Left lung (tissue), 10 donors: ENCODE results near the gene MED16. TPM values are rescaled to one million over a fixed set of nuclear protein-coding genes. Genes with fewer than 3 reads are reported as not detected.

Experiments
- ATAC-seq: fragments of 200-7000 bp; cut with Tn5 transposase; one replicate; pipeline ENCODE4 v1.9.1; 2020; ENCODE audit warnings: moderate library complexity
- DNase-seq, 4 donors: peaks; one replicate each; pipeline ENCODE4 v3.0.0-alpha.2; 2013 to 2020
- H3K27ac ChIP-seq, 2 donors: fragments of 200-600 bp; sonication (generic) in 1 of 2; one replicate each; pipeline versions ENCODE4 v1.5.0 to v1.8.0; 2020 to 2021
- H3K27me3 ChIP-seq, 2 donors: fragments of 200-600 bp; sonication (generic) in 1 of 2; one replicate each; pipeline versions ENCODE4 v1.5.0 to v1.8.0; 2020 to 2021
- H3K36me3 ChIP-seq, 2 donors: fragments of 200-600 bp; sonication (generic) in 1 of 2; one replicate each; pipeline versions ENCODE4 v1.5.0 to v1.8.0; 2020 to 2021
- H3K4me1 ChIP-seq, 2 donors: fragments of 200-600 bp; one replicate each; pipeline ENCODE4 v1.8.0; 2021
- H3K4me3 ChIP-seq, 2 donors: fragments of 200-600 bp; sonication (generic) in 1 of 2; one replicate each; pipeline versions ENCODE4 v1.5.0 to v1.8.0; 2020 to 2021; ENCODE audit warnings: mild to moderate bottlenecking in 1 of 2
- H3K9me3 ChIP-seq, 2 donors: fragments of 200-600 bp; sonication (generic) in 1 of 2; one replicate each; pipeline versions ENCODE4 v1.5.0 to v1.8.0; 2020 to 2021
- intact Hi-C, 2 donors: fragments of 100-400 bp; cut with DNase I; formaldehyde crosslinking; loops; one replicate each; pipeline versions ENCODE4 v1.11.2 to v1.14.2; 2022
- polyA plus RNA-seq, 6 donors: library from polyadenylated mRNA; unstranded; fragments of 120-200 nt; gene quantifications; one replicate each; pipeline ENCODE4 v1.2.1, GENCODE V29; 2013; ENCODE audit not compliant: insufficient read length in 6 of 6
- total RNA-seq, 2 donors: library from RNA; stranded (reverse); fragmentation: NEBNext Ultra II Directional; extraction: Animal tissue kit (Norgen Biotek cat#: 25700); gene quantifications; one replicate each; pipeline ENCODE4 v1.2.1, GENCODE V29; 2021
- TF ChIP-seq, protein P1 (sequence below), 2 donors: fragments of 200-600 bp; sonication (generic) in 1 of 2; IDR thresholded peaks; one replicate each; pipeline versions ENCODE4 v1.5.0 to v1.8.0; 2021; ENCODE audit warnings: antibody characterized with exemption in 2 of 2
- donor health status: DM: no; HTN: yes; CAD: no.
- donor health status: DM: no; HTN: no; CAD: no.

Gene MED16
- total and polyA plus RNA-seq, 8 donors = 42.4 to 61.7 (median 53.0) TPM

- H3K27me3 ChIP-seq = no peaks in the 10 kb centered on the region
- H3K9me3 ChIP-seq = no peaks in the 10 kb centered on the region
- H3K4me3 ChIP-seq = no peak overlapping the region
- H3K36me3 ChIP-seq = peaks cover 0 to 20% of the 10 kb centered on the region in 2 donors
- ATAC-seq (no peak), DNase-seq (no peak)
- H3K4me1 ChIP-seq = peaks cover 41 to 81% of the 10 kb centered on the region in 2 donors
- intact Hi-C loops = no loop called here
- TF ChIP-seq, protein P1, sequence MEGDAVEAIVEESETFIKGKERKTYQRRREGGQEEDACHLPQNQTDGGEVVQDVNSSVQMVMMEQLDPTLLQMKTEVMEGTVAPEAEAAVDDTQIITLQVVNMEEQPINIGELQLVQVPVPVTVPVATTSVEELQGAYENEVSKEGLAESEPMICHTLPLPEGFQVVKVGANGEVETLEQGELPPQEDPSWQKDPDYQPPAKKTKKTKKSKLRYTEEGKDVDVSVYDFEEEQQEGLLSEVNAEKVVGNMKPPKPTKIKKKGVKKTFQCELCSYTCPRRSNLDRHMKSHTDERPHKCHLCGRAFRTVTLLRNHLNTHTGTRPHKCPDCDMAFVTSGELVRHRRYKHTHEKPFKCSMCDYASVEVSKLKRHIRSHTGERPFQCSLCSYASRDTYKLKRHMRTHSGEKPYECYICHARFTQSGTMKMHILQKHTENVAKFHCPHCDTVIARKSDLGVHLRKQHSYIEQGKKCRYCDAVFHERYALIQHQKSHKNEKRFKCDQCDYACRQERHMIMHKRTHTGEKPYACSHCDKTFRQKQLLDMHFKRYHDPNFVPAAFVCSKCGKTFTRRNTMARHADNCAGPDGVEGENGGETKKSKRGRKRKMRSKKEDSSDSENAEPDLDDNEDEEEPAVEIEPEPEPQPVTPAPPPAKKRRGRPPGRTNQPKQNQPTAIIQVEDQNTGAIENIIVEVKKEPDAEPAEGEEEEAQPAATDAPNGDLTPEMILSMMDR (IDR thresholded peaks at IDR 0.05) = no peak
- no peak overlapping the region for H3K27ac ChIP-seq
These were observed 43.2 kb upstream of the MED16 start for GRCh38 chr19:936175-936546.

GRCh38 chr19:934865-935479 lies 42.0 kb upstream of the MED16 start:
- TF ChIP-seq, protein P1 (IDR thresholded peaks at IDR 0.05) = no peak
- peak; percentile 90 to 97 (median 94) for DNase-seq
- peak overlapping the region; percentile 56 to 72 for H3K27ac ChIP-seq
- no peak overlapping the region for H3K4me3 ChIP-seq
- no peaks in the 10 kb centered on the region for H3K9me3 ChIP-seq
- intact Hi-C loops = no loop called here
- peaks cover 32 to 69% of the 10 kb centered on the region in 2 donors for H3K4me1 ChIP-seq
- no peaks in the 10 kb centered on the region for H3K27me3 ChIP-seq
- peaks cover 0 to 32% of the 10 kb centered on the region in 2 donors for H3K36me3 ChIP-seq
- ATAC-seq = peak; percentile 97

GRCh38 chr19:934197-934840 lies 41.3 kb upstream of the MED16 start:
- TF ChIP-seq, protein P1 (IDR thresholded peaks at IDR 0.05) = no peak
- Histone ChIP-seq H3K36me3 (peaks cover 0 to 39% of the 10 kb centered on the region in 2 donors), H3K9me3 (no peaks in the 10 kb centered on the region), H3K27ac (peak overlapping the region; percentile 56 to 72), H3K4me3 (no peak overlapping the region), H3K4me1 (peaks cover 32 to 63% of the 10 kb centered on the region in 2 donors), H3K27me3 (no peaks in the 10 kb centered on the region)
- peak; percentile 2 for ATAC-seq
- intact Hi-C loops = no loop called here
- DNase-seq = no peak

DNA sequence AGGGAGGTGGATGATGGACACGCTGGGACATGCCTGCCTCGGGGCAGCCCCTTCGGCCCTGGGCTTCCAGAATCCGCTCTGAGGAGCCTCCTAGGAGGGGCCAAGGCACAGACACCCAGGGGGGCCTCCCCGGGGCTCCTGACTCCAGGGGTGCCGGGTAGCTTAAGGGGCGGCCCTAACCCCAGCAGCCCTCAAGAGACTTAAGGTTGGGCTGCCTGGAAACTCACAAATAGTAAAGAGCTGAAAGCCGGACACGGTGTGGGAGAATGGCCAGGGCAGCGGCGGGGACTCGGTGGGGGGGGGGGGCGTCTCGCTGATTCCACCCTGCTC lies 40.5 kb upstream of the MED16 start:
- Histone ChIP-seq H3K27me3 (no peaks in the 10 kb centered on the region), H3K9me3 (no peaks in the 10 kb centered on the region), H3K4me3 (peak overlapping the region in 1 of 2 donors; percentile 28), H3K36me3 (peaks cover 0 to 42% of the 10 kb centered on the region in 2 donors), H3K27ac (peak overlapping the region; percentile 19 to 78), H3K4me1 (peaks cover 32 to 64% of the 10 kb centered on the region in 2 donors)
- intact Hi-C loops = no loop called here
- TF ChIP-seq, protein P1 (IDR thresholded peaks at IDR 0.05) = no peak
- ATAC-seq (no peak), DNase-seq (no peak)

DNA sequence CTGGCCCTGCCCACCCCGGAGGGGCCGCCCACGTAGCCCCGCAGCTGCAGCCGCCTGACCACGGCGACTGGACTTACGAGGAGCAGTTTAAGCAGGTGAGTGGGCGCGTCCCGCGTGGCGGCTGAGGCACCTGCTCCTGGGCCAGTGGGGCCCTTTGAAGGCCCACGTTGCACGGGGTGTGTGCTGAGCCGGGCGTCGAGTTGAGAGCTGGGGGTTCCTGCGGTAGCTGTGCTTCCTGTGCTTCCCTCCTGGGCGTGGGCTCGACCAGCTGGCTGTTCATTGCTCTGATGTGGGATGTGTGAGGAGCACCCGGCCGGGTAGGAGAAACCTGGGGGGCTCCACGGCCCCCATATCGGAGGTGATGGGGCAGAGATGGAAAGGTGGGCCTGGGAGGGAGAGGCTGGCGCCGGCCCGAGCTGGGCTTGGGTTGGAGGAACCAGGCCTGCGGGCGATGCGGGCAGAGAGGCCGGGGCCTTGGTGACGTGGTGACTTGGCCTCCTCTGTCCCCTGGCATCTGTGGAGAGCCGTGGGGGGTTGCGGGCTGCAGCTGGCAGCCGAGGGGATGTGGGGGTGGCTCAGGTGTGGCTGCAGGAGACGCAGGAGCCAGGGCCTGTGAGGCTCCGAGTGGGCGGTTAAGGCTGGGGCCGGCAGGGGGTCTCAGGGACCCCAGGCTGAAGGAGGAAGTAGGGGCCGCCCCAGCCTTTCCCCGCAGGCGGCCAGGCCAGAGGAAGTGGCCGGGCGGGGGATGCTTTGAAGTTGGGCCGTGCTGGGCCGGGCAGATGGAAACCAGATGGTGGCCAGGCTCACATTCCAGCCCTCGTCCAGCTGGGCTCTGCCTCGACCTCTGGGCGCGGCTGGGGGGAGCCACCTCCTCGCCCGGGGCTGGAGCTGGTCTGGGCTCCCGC lies 39.9 kb upstream of the MED16 start:
- ATAC-seq (peak; percentile 27), DNase-seq (peak; percentile 57 to 91 (median 87))
- Histone ChIP-seq H3K9me3 (no peaks in the 10 kb centered on the region), H3K4me1 (peaks cover 32 to 64% of the 10 kb centered on the region in 2 donors), H3K27ac (peak overlapping the region; percentile 19 to 78), H3K27me3 (no peaks in the 10 kb centered on the region), H3K36me3 (peaks cover 0 to 42% of the 10 kb centered on the region in 2 donors), H3K4me3 (peak overlapping the region in 1 of 2 donors; percentile 28)
- TF ChIP-seq, protein P1 (IDR thresholded peaks at IDR 0.05) = no peak
- intact Hi-C loops = no loop called here
